HepG2 (cell line): ENCODE measurements around the gene CDKN1A. TPM values are rescaled to one million over a fixed set of nuclear protein-coding genes. Genes with fewer than 3 reads are reported as not detected.

Source experiments
- ATAC-seq: fragments of 200-7000 bp; cut with Tn5 transposase; 3 replicates; pipeline ENCODE4 v1.9.1; 2020; ENCODE audit warnings: mild to moderate bottlenecking, moderate library complexity
- BruUV-seq: library from RNA; stranded (reverse); fragments of 400-500 nt; replicated peaks from 2 replicates; lab custom pipeline; 2021; lab: Mats Ljungman, UMichigan
- CTCF ChIA-PET: fragments of 300-600 bp; formaldehyde crosslinking; extraction: SDS; loops from one replicate; lab custom pipeline; 2021; ENCODE audit warnings: low total read pairs, inconsistent platforms, low intra/inter-chr PET ratio; lab: Yijun Ruan, JAX
- POLR2A ChIA-PET: fragments of 350-600 bp; sonication (Branson Sonifier 250); formaldehyde crosslinking; loops from one replicate; lab custom pipeline; 2020; ENCODE audit warnings: antibody characterized with exemption, inconsistent platforms; lab: Yijun Ruan, JAX
- DNase-seq: peaks from one replicate; pipeline ENCODE4 v3.0.0-alpha.2; 2015; ENCODE audit warnings: low spot score
- FAIRE-seq: peaks from 3 replicates; lab custom pipeline; 2011; peaks lifted over from hg19 to GRCh38; lab: Jason Lieb, UNC
- H2AFZ ChIP-seq: one replicate; pipeline ENCODE4 v1.6.1; 2011; ENCODE audit warnings: low read length, inconsistent platforms
- H3K27ac ChIP-seq: fragments of 300-600 bp; 3 replicates; pipeline ENCODE4 v1.8.0; 2011; ENCODE audit warnings: mixed run types, mild to moderate bottlenecking, mixed read lengths, low read length, inconsistent platforms; ENCODE audit not compliant: insufficient read depth; ENCODE audit errors: extremely low read length
- H3K27me3 ChIP-seq, 2 experiments: fragments of 200-600 bp in 1 of 2; 2 replicates in 1 of 2; 3 replicates in 1 of 2; pipeline versions ENCODE4 v1.6.0 to v1.8.0; 2011; ENCODE audit warnings: low read length in 2 of 2, mild to moderate bottlenecking in 2 of 2, moderate library complexity in 2 of 2, inconsistent platforms in 1 of 2; ENCODE audit not compliant: insufficient read depth in 2 of 2, control insufficient read depth in 1 of 2
- H3K36me3 ChIP-seq, 2 experiments: fragments of 200-600 bp in 1 of 2; replicated peaks in 1 of 2; 2 replicates in 1 of 2; 3 replicates in 1 of 2; pipeline versions ENCODE4 v1.5.1 to v1.8.0; 2011; ENCODE audit warnings: low read length in 2 of 2, inconsistent platforms in 1 of 2; ENCODE audit not compliant: insufficient read depth in 2 of 2, control insufficient read depth in 1 of 2
- H3K4me1 ChIP-seq: 2 replicates; pipeline ENCODE4 v1.5.1; 2012; ENCODE audit warnings: low read length, inconsistent platforms; ENCODE audit not compliant: insufficient read depth
- H3K4me2 ChIP-seq: 2 replicates; pipeline ENCODE4 v1.6.0; 2011; ENCODE audit warnings: low read depth, low read length, inconsistent platforms
- H3K4me3 ChIP-seq, 3 experiments: fragments of 200-600 bp in 1 of 3; sonication (generic), shearing (Covaris generic) in 1 of 3; replicated peaks in 1 of 3; 2 replicates each; pipeline ENCODE4 v1.5.1; 2011 to 2016; ENCODE audit warnings: low read length in 3 of 3, inconsistent platforms in 2 of 3, low read depth in 2 of 3, mild to moderate bottlenecking in 2 of 3, control low read depth in 1 of 3, mixed read lengths in 1 of 3; ENCODE audit not compliant: insufficient read depth in 1 of 3
- H3K79me2 ChIP-seq: one replicate; pipeline ENCODE4 v1.6.1; 2011; ENCODE audit warnings: low read length, inconsistent platforms; ENCODE audit not compliant: insufficient read depth
- H3K9ac ChIP-seq: 2 replicates; pipeline ENCODE4 v1.6.0; 2011; ENCODE audit warnings: mild to moderate bottlenecking, low read depth, low read length, inconsistent platforms; ENCODE audit not compliant: insufficient read depth
- H3K9me3 ChIP-seq: 2 replicates; pipeline ENCODE4 v1.5.1; 2012; ENCODE audit warnings: mild to moderate bottlenecking, low read length
- H4K20me1 ChIP-seq: 2 replicates; pipeline ENCODE4 v1.6.0; 2011; ENCODE audit warnings: inconsistent platforms, mild to moderate bottlenecking, low read length, moderate library complexity; ENCODE audit not compliant: insufficient read depth
- AKAP8 ChIP-seq: sonication (generic); formaldehyde crosslinking; IDR thresholded peaks from 2 replicates; pipeline ENCODE4 v1.5.1; 2020; ENCODE audit warnings: mild to moderate bottlenecking, missing genetic modification reagents
- ATF7 ChIP-seq, 2 experiments: fragments of 450-650 bp in 1 of 2; sonication (generic) in 1 of 2; formaldehyde crosslinking in 1 of 2; IDR thresholded peaks; 2 replicates each; pipeline versions ENCODE4 v1.4.0 to v1.6.1; 2016 to 2020; ENCODE audit warnings: antibody characterized with exemption in 1 of 2, mild to moderate bottlenecking in 1 of 2, missing genetic modification reagents in 1 of 2
- MAFF ChIP-seq: IDR thresholded peaks from 2 replicates; pipeline ENCODE4 v1.6.1; 2011; ENCODE audit warnings: low read depth, low read length, improper control_type of control experiment
- NKX3-1 ChIP-seq: sonication (generic); formaldehyde crosslinking; IDR thresholded peaks from 2 replicates; pipeline ENCODE4 v1.5.0; 2020; ENCODE audit warnings: missing genetic modification reagents
- POLR2AphosphoS5 ChIP-seq: IDR thresholded peaks from 2 replicates; pipeline ENCODE4 v1.6.1; 2012; ENCODE audit warnings: low read depth, low read length
- YEATS4 ChIP-seq: sonication (generic); formaldehyde crosslinking; IDR thresholded peaks from 2 replicates; pipeline ENCODE4 v1.4.0; 2020; ENCODE audit warnings: missing genetic modification reagents, borderline replicate concordance
- ZNF3 ChIP-seq: IDR thresholded peaks from 2 replicates; pipeline ENCODE4 v1.7.0; 2017; ENCODE audit warnings: inconsistent platforms
- ZNF549 ChIP-seq: sonication (generic); formaldehyde crosslinking; IDR thresholded peaks from 2 replicates; pipeline ENCODE4 v1.5.0; 2020; ENCODE audit warnings: missing genetic modification reagents
- WGBS: methylation state at CpG from one replicate; pipeline ENCODE4 v1.1.6; 2017; ENCODE audit warnings: low lambda C conversion rate; 5-methylcytosine and 5-hydroxymethylcytosine counted together
- in situ Hi-C: cut with HindIII; loops from 2 replicates; pipeline ENCODE4 v1.10.0; 2017; ENCODE audit warnings: low pct_unique_long_range_greater_than_20kb; ENCODE audit not compliant: extremely low pct_ligation_motif_present
- intact Hi-C: fragments of 100-400 bp; cut with micrococcal nuclease; formaldehyde crosslinking; loops from one replicate; pipeline ENCODE4 v1.10.0; 2022; ENCODE audit not compliant: unreplicated experiment
- polyA plus RNA-seq, 8 experiments: library from polyadenylated mRNA; depleted of rRNA in 3 of 8; stranded (reverse) in 7 of 8; unstranded in 1 of 8; fragments of >200 nt; fragmentation: Illumina TruSeq in 4 of 8; extraction: Trizol in 4 of 8; gene quantifications; 2 replicates each; pipeline versions ENCODE4 v1.2.1 to v1.2.3, GENCODE V29; 2011 to 2016; ENCODE audit warnings: low read depth in 4 of 8, missing spikeins in 1 of 8, mixed read lengths in 1 of 8; ENCODE audit not compliant: insufficient read depth in 1 of 8
- total RNA-seq, 5 experiments: library from RNA; depleted of rRNA; stranded (reverse); fragments of >200 nt; fragmentation: Illumina TruSeq; extraction: Trizol; gene quantifications; 2 replicates each; pipeline ENCODE4 v1.2.3, GENCODE V29; 2016; ENCODE audit warnings: low read depth in 1 of 5
- TF ChIP-seq, protein P1 (sequence below): sonication (generic); formaldehyde crosslinking; IDR thresholded peaks from 2 replicates; pipeline ENCODE4 v1.5.0; 2020; ENCODE audit warnings: mild to moderate bottlenecking, missing genetic modification reagents, borderline replicate concordance
- TF ChIP-seq, protein P2 (sequence below): IDR thresholded peaks from 2 replicates; pipeline ENCODE4 v1.6.1; 2012; ENCODE audit warnings: low read depth, low read length, improper control_type of control experiment
- TF ChIP-seq, protein P3 (sequence below): sonication (generic); formaldehyde crosslinking; IDR thresholded peaks from 2 replicates; pipeline ENCODE4 v1.4.0; 2020; ENCODE audit warnings: mild to moderate bottlenecking, missing genetic modification reagents

CDKN1A gene
- total and polyA plus RNA-seq, 2 of the 13 experiments (the other 11 are each of a cell fraction or from before 2014, with no cell fraction given): 60.7 to 92.1 TPM

DNA sequence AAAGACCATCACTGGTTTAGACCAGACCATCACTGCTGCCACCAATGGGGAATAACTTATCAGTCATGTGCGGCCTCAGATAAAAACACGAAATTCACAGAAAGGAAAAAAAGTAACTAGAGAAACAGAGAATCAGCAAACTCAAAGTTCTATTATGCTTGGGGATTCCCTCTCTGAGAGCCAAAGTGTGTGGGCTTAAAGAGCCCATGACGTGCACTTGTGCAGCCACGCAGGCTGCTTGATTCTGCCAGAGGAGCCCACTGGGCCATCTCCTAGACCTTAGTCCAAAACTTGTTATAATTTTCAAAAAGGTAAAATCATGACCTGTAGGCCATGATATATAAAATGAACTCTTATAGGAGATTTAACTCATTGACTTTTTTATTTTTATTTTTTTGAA, 34.3 kb downstream of the CDKN1A start (continued):
- TF ChIP-seq, protein P1, sequence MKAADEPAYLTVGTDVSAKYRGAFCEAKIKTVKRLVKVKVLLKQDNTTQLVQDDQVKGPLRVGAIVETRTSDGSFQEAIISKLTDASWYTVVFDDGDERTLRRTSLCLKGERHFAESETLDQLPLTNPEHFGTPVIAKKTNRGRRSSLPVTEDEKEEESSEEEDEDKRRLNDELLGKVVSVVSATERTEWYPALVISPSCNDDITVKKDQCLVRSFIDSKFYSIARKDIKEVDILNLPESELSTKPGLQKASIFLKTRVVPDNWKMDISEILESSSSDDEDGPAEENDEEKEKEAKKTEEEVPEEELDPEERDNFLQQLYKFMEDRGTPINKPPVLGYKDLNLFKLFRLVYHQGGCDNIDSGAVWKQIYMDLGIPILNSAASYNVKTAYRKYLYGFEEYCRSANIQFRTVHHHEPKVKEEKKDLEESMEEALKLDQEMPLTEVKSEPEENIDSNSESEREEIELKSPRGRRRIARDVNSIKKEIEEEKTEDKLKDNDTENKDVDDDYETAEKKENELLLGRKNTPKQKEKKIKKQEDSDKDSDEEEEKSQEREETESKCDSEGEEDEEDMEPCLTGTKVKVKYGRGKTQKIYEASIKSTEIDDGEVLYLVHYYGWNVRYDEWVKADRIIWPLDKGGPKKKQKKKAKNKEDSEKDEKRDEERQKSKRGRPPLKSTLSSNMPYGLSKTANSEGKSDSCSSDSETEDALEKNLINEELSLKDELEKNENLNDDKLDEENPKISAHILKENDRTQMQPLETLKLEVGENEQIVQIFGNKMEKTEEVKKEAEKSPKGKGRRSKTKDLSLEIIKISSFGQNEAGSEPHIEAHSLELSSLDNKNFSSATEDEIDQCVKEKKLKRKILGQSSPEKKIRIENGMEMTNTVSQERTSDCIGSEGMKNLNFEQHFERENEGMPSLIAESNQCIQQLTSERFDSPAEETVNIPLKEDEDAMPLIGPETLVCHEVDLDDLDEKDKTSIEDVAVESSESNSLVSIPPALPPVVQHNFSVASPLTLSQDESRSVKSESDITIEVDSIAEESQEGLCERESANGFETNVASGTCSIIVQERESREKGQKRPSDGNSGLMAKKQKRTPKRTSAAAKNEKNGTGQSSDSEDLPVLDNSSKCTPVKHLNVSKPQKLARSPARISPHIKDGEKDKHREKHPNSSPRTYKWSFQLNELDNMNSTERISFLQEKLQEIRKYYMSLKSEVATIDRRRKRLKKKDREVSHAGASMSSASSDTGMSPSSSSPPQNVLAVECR: no peak
- TF ChIP-seq NKX3-1 (CRISPR knock-in tag): no peak
- TF ChIP-seq, protein P2, sequence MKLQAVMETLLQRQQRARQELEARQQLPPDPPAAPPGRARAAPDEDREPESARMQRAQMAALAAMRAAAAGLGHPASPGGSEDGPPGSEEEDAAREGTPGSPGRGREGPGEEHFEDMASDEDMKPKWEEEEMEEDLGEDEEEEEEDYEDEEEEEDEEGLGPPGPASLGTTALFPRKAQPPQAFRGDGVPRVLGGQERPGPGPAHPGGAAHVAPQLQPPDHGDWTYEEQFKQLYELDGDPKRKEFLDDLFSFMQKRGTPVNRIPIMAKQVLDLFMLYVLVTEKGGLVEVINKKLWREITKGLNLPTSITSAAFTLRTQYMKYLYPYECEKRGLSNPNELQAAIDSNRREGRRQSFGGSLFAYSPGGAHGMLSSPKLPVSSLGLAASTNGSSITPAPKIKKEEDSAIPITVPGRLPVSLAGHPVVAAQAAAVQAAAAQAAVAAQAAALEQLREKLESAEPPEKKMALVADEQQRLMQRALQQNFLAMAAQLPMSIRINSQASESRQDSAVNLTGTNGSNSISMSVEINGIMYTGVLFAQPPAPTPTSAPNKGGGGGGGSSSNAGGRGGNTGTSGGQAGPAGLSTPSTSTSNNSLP: no peak
- TF ChIP-seq, all 625 proteins: peak for 0

DNA sequence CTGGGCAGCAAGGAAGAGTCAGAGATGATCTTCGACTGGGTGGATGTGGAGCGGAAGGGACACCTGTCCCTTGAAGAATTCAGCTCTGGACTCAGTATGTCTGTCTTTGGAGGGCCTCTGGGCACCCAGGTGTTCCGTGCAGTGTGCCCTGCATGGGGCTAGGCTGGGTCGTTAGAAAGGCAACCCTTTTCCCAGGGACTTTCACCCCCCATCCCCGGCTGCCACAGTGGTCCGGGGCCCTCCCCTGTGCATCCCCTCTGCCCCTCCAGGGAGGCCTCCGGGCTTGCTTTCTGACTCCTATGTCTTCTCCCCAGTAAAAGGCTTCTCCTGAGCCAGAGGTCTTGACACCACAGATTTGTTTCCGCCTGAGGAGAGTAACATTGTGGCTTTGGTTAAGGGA, 35.3 kb downstream of the CDKN1A start:
- Histone ChIP-seq H3K4me1 (no peaks in the 10 kb centered on the region), H3K4me2 (no peak overlapping the region), H3K9me3 (no peaks in the 10 kb centered on the region), H3K36me3 (no peaks in the 10 kb centered on the region), H3K9ac (no peak overlapping the region), H3K27me3 (peaks cover 16 to 44% of the 10 kb centered on the region in 2 experiments), H4K20me1 (no peaks in the 10 kb centered on the region), H3K27ac (no peak overlapping the region), H2AFZ (no peak overlapping the region), H3K4me3 (no peak overlapping the region), H3K79me2 (no peaks in the 10 kb centered on the region)
- intact Hi-C loops (no loop called here), in situ Hi-C loops (no loop called here)
- ChIA-PET CTCF (no interaction called here), POLR2A (no interaction called here)
- TF ChIP-seq MAFF (no peak), AKAP8 (no peak), YEATS4 (no peak), POLR2AphosphoS5 (no peak), ATF7 (IDR thresholded peaks at IDR 0.05) (no peak), ATF7 (CRISPR knock-in tag; IDR thresholded peaks at IDR 0.05) (no peak), ZNF3 (CRISPR knock-in tag) (no peak), ZNF549 (CRISPR knock-in tag) (no peak)
- TF ChIP-seq, protein P3, sequence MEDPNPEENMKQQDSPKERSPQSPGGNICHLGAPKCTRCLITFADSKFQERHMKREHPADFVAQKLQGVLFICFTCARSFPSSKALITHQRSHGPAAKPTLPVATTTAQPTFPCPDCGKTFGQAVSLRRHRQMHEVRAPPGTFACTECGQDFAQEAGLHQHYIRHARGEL (CRISPR knock-in tag): no peak
- BruUV-seq: no TSS peak
- DNase-seq (no peak), FAIRE-seq (no peak), ATAC-seq (no peak)
- WGBS: 28% methylated on average over 7 of the region's 8 CpGs
